ENCODE results near the gene PCYT2.
"Not testable (repeated sequence)": the region's sequence is repeated elsewhere in the genome, so short reads cannot be mapped to it uniquely, and the experiment has no call there.

Gene PCYT2

DNA sequence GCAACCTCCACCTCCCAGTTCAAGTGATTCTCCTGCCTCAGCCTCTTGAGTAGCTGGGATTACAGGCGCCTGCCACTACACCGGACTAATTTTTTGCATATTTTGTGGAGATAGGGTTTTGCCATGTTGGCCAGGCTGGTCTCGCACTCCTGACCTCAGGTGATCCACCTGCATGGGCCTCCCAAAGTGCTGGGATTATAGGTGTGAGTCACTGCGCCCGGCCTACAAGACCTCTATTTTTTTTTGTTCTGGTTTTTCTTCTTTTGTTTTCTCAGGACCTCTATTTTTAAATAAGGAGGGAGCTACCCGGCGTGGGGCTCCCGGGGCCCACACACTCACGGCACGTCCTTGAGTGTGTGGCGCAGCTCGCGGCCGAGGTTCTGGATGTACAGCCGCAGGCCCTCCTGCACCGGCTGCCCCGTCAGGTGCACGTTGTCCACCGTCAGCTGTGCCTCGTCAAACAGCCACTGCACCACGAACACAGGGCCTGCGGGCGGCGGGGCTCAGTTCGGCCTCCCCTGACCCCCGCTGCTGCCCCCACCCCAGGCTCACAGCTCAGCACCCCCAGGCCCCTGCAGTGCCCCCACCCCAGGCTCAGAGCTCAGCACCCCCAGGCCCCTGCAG lies 44.0 kb upstream of the PCYT2 start:
- TF ChIP-seq GABPA (IDR thresholded peaks at IDR 0.05; ENCODE audit: low read depth), result no peak
- TF ChIP-seq POLR2AphosphoS5 (IDR thresholded peaks at IDR 0.05; ENCODE audit: low read depth), result no peak
- TF ChIP-seq, protein P1, sequence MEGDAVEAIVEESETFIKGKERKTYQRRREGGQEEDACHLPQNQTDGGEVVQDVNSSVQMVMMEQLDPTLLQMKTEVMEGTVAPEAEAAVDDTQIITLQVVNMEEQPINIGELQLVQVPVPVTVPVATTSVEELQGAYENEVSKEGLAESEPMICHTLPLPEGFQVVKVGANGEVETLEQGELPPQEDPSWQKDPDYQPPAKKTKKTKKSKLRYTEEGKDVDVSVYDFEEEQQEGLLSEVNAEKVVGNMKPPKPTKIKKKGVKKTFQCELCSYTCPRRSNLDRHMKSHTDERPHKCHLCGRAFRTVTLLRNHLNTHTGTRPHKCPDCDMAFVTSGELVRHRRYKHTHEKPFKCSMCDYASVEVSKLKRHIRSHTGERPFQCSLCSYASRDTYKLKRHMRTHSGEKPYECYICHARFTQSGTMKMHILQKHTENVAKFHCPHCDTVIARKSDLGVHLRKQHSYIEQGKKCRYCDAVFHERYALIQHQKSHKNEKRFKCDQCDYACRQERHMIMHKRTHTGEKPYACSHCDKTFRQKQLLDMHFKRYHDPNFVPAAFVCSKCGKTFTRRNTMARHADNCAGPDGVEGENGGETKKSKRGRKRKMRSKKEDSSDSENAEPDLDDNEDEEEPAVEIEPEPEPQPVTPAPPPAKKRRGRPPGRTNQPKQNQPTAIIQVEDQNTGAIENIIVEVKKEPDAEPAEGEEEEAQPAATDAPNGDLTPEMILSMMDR (IDR thresholded peaks at IDR 0.05; ENCODE audit: insufficient read depth, low read length), result no peak
- TF ChIP-seq SPI1 (IDR thresholded peaks at IDR 0.05; ENCODE audit: borderline replicate concordance, low read depth), result no peak
- no peak for TF ChIP-seq REST (IDR thresholded peaks at IDR 0.05; ENCODE audit: insufficient replicate concordance, low read depth)
- DNase-seq (ENCODE audit: low read depth in 1 of 2, low spot score in 1 of 2), result no peak
- no peak overlapping the region for H3K4me3 ChIP-seq (replicated peaks; ENCODE audit: insufficient read depth, low read length)
- H3K27ac ChIP-seq (replicated peaks), result no peak overlapping the region
- H3K27me3 ChIP-seq (ENCODE audit: insufficient read depth, poor library complexity, severe bottlenecking), result peaks cover 3% of the 10 kb centered on the region

DNA sequence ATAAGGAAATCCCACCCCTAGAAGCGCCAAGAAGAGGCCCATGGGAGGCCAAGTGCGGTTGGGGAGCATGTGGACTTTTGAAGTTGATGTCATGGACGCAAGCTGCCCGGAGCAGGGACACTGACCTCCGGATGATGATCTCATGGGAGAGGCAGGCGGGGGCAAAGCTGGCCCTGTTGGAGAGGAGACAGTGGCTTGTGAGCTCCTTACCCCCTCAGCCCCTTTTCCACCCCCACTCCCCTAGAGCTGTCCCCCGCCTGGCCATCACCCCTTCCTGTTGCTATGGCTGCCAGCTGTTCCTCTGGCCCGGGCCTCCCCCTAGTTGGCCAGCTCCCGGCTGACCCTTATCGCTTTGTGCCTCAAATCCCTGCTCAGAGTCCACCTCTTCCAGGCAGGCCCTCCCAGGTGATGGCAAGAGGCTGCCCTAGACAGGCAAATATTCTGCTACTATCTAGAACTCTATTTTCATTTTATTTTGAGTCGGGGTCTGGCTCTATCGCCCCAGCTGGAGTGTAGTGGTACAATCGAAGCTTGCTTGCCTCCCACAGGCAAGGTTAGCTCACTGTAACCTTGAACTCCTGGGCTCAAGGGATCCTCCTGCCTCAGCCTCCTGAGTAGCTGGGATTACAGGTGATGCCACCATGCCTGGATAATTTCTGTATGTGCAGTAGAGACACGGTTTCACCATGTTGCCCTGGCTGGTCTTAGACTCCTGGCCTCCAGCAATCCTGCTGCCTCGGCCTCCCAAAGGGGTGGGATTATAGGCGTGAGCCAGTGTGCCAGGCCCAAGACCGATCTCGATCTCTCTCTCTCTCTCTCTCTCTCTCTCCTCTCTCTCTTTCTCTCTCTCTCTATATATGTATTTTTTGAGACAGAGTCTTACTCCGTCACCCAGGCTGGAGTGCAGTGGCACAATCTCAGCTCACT lies 43.2 kb upstream of the PCYT2 start:
- no peak for TF ChIP-seq GABPA (IDR thresholded peaks at IDR 0.05; ENCODE audit: low read depth)
- TF ChIP-seq, protein P1 (IDR thresholded peaks at IDR 0.05; ENCODE audit: insufficient read depth, low read length), result no peak
- TF ChIP-seq POLR2AphosphoS5 (IDR thresholded peaks at IDR 0.05; ENCODE audit: low read depth), result no peak
- no peak for TF ChIP-seq REST (IDR thresholded peaks at IDR 0.05; ENCODE audit: insufficient replicate concordance, low read depth)
- TF ChIP-seq SPI1 (IDR thresholded peaks at IDR 0.05; ENCODE audit: borderline replicate concordance, low read depth), result no peak
- no peak for DNase-seq (ENCODE audit: low read depth in 1 of 2, low spot score in 1 of 2)
- Histone ChIP-seq H3K4me3 (replicated peaks; ENCODE audit: insufficient read depth, low read length) (no peak overlapping the region), H3K27me3 (ENCODE audit: insufficient read depth, poor library complexity, severe bottlenecking) (no peaks in the 10 kb centered on the region), H3K27ac (replicated peaks) (no peak overlapping the region)

DNA sequence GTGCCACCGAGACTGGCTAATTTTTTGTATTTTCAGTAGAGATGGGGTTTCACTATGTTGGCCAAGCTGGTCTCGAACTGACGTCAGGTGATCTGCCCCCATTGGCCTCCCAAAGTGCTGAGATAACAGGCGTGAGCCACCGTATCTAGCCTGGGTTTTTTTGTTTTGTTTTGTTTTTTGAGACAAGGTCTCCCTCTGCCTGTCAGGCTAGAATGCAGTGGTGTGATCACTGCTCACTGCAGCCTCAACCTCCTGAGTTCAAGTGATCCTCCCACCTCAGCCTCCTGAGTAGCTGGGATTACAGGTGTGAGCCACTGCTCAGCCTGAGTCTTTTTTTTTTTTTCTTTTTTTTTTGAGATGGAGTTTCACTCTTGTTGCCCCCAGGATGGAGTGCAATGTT lies 42.2 kb upstream of the PCYT2 start:
- DNase-seq (ENCODE audit: low read depth in 1 of 2, low spot score in 1 of 2); H3K4me3 ChIP-seq (replicated peaks; ENCODE audit: insufficient read depth, low read length); H3K27me3 ChIP-seq (ENCODE audit: insufficient read depth, poor library complexity, severe bottlenecking); H3K27ac ChIP-seq (replicated peaks): not testable (repeated sequence)

DNA sequence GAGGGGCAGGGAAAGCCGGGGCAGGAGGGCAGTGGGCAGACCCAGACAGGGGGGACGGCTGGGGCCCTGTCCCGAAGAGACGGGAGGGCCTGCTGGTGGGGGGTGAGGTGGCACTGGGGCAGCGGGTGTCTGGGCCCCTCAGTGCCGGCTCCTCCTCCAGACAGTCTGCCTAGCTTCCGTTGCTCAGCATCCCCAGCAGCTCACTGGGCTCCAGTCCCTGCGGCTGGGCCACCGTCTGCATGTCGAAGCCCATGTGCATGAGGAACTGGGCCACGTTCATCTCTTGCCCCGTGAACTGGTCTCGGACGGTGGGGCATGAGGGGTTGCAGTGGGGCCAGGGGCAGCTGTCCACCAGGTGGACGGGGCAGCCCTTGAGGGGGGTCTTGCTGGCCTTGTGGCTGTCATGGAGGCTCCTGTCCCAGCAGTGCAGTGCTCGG lies 41.6 kb upstream of the PCYT2 start:
- Histone ChIP-seq H3K27ac (replicated peaks) (no peak overlapping the region), H3K4me3 (replicated peaks; ENCODE audit: insufficient read depth, low read length) (no peak overlapping the region), H3K27me3 (ENCODE audit: insufficient read depth, poor library complexity, severe bottlenecking) (no peaks in the 10 kb centered on the region)
- no peak for DNase-seq (ENCODE audit: low read depth in 1 of 2, low spot score in 1 of 2)
- TF ChIP-seq GABPA (IDR thresholded peaks at IDR 0.05; ENCODE audit: low read depth) (no peak), SPI1 (IDR thresholded peaks at IDR 0.05; ENCODE audit: borderline replicate concordance, low read depth) (no peak), POLR2AphosphoS5 (IDR thresholded peaks at IDR 0.05; ENCODE audit: low read depth) (no peak), REST (IDR thresholded peaks at IDR 0.05; ENCODE audit: insufficient replicate concordance, low read depth) (no peak)
- TF ChIP-seq, protein P1 (IDR thresholded peaks at IDR 0.05; ENCODE audit: insufficient read depth, low read length), result no peak

All from HL-60 (cell line).